ENCODE results near the gene LRP1B.

LRP1B gene

DNA sequence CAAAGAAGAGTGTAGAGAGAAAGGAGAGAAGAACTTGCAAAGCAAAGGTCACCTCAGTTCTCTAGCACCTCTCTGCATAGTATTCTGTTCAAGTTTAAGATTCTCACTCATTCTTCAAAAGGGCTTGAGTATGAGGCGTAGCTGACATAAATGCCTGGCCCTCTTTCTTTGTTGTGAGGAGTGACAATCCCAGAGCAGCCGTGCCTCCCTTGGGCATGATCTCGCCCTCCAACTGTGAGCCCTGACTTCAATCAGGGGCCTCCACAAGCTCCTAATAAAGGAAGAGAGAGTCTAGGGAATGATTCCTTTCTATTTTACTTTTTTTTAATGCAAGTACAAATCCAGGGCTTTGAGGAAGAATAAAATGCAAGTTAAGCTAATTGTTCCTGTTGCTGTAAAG lies 402.7 kb downstream of the LRP1B start:
- no peak for DNase-seq

DNA sequence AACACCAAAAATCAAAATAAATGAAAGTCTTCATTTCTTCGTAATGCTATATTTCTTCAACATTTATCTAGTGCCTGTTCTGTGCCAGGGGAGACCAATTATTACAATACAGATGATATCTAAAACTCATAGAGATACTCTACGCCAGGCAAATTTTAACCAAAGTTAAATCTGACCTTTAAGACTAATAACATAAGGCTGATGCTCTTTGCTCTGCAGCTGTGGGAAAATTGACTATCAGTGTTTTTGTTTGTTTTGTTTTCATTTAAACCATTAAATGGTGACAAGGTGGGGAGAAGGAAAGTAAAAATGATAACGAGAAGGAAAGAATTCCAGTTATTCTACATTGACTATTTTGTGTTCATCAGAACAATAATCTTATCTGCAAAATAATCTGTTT lies 406.4 kb downstream of the LRP1B start:
- no peak for DNase-seq

DNA sequence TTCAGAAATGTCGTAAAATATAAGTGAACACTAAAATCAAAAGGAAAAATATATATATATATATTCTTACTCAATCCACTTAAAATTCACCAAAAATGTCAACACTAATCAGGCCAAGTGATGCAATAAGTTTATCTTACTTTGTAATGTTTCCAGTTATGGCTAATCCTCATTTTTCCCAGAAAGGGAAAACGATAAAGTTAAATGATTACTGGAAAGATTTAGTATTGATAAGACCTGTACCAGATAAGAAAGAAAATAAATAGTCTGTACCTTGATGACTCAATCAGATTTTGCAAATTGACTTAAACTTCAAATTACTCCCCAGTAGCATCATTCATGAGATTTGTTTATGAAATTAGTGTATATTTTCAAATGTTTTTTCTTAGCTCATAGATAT lies 407.0 kb downstream of the LRP1B start:
- no peak for DNase-seq

DNA sequence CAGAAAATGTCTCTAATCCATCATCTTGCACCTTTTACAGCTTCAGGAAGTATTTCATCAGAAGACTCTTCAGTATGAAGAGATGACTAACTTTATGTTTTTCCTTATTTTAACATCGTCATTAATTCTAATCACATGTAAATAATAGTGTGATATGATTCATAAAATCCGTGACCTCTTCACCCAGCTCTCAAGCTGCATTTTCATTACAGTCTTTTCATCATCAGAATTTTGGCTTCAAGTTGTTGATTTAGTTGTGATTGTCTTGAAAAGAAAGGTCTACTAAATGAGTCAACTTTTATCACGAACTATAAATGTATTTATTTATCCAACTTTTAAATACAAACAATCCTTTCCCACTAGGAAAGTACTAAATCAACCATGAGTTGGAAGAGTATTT lies 410.3 kb downstream of the LRP1B start:
- DNase-seq = no peak

DNA sequence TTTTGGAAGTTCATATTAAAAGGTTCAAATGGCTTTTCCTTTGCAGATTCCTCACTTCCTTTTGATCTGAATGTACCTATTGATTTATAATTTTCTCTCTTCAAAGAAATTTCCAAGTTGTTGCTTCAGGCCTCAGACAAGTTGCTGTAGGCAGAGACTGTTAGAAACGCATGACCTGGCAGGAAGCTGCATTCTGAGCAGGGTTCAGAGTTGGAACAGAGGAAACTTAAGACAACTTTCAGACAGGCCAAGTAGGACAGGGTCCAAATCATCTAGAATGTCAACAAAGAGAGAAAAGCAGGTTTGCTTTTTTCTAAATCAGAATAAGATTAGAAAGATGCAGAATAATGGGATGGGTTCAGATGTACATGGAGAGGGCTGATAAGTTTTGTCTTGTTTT lies 416.3 kb downstream of the LRP1B start:
- DNase-seq = no peak

DNA sequence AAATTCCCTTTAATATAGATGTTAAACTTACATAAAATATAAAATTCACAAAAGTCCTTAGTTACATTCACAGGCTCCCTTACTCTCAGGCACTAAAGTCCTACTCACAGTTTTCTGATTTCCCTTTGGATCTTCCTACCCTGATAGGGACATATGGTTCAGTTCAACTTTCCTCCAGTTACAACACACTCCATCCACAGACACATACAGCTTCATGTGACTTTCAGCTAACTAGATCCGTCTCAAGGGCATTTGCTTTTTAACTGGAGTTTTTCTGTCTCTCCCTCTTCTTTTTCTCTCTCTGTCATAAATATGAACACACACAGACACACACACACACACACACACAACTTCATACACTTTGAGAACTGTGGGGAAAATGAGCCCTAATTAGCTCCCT lies 419.2 kb downstream of the LRP1B start:
- DNase-seq = no peak

DNA sequence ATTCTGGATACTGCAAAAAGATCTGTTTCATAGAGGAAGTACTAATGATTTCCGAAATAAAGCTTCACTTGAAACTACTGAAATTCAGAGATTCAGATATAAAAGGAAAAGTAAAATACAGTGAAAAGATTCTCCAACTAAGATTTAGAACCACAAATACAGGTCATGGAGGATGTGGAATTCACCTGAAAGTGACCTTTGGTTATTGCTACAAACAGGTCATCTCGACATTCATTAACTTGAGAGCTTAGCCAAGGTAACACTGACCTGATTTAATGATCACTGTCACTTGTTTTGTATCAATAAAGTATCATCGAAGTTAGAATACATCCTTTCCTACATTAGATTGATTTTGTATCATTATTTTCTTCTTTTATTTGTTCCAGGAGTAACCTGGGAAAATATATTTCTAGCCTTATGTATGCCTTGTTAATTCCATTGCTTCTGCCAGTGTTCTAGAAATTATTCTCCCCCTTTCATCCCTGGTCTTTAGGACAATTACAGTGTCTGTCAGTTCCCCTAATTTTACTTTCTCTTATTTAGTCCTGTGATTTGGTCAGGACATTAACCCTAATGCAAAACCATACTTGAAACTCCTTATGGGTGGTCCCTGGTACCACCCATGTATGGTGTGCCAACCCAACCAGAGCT lies 420.1 kb downstream of the LRP1B start:
- no peak for DNase-seq

DNA sequence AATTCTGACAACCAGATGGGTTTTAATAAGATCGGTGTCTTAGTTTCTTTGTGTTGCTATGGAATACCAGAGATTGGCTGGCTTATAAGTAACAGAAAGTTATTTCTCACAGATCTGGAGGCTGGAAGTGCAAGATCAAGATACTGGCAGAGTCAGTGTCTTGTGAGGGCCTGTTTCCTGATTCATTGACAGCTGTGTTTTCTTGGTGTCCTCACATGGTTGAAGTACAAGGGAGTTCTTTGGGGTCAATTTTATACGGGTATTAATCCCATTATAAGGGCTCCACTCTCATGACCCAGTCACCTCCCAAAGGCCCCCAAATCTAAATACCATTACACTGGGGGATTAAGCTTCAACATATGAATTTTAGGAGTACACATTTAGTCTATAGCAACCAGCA lies 421.1 kb downstream of the LRP1B start:
- DNase-seq = no peak

DNA sequence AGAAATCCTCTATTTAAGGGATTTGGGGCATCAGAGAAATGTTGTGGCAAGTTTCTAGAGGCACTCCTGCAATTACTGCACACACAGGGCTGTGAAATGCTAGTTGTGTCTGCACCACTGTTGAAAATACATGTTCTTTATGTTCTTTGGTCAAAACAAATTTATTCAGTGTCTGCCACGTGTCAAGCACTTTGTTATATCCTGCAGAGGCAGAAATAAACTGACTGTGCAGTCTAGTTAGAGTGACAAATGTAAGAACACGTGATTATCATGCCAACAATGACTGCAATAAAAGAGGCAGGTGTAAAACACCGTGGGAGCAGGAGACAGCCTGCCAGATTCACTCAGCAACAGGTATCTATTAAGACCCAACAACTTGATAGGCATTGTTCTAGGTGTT lies 423.3 kb downstream of the LRP1B start:
- DNase-seq = no peak

DNA sequence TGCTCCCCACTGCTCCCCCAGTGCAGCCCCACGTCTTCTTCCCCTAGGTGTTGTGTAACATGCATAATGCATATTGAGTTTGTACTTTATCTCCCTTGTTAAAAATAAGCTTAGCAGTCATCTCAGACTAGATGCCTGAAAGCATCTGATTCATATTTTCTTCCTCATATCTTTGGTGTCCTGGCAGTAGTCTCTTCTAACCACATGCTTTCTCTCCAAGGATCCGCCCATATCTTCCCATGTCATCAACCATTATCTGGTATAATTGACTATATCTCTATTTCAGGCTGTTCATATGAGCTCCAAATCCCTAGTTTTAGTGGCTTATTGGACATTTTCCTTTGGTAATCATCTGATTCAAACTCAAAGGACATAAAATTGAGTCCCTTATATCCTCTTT lies 426.3 kb downstream of the LRP1B start:
- no peak for DNase-seq

DNA sequence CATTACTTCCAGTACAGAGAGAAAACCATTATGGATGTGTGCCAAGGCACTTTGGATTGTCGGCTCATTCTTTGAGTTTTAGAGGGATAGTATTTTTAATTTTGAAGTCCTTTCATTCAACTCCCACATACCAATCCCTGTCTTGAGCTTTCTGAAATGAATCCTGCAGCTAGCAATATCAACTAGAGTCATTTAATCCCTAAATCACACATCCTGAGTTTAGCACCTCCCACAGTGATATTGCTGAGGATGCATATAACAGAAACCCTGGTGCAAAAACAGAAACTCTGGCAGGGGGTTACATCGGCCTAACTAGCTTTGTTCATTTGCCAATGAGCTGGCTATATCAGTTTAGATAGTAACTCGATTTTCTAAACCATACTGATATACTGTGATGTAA lies 427.3 kb downstream of the LRP1B start:
- no peak for DNase-seq

DNA sequence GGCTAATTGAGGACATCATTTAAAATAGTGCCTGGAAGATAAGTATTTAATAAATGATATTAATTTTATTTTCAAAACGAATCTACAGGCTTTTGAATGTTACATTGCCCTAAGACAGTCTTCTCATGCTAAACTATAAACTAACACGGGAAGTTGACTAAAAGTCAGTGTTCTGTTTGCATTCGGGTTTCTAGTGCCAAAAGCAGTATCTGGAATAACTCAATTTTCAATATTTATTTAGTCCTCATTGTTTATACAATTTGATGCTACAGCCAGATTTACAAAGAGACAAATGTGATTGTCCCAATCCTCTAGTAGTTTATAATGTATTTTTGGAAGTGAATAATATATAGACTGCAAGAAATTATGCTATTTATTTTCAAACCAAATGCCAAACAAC lies 429.2 kb downstream of the LRP1B start:
- DNase-seq = no peak

DNA sequence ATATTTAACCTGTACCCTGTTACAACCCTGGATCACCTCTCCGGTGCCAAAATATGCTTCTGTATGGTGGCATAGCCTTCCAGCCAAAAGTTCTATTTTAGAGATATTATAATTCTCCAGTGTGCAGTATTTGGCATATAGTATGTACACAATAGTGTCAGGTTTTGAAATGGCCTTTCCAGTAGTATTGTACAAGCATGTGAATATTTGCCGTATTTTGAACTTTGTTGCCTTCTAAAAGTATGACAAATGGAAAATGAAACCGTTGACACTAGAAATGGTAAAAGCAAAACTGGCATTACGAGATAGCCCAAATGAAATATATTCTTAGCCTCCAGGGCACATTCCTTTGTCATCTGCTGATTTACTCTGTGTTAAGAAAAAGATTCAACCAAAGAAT lies 431.2 kb downstream of the LRP1B start:
- no peak for DNase-seq

DNA sequence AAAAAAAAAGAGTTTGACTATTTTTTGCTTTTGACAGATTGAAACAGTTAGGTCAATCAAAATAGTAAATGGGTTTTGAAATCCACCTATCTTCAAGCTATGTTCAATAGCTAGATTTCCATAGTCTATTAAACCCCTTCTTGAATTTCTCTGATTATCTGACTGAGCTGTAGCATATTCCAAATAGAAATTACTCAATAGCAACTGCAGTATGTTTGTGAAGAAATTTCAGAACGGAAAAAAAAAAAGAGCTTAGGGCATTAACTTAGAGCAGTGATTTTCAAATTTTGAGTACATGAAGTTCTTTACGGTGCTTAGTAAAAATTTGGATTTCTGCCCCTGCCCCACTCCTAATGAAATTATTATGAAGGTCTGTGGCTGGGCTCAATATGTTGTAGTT lies 432.3 kb downstream of the LRP1B start:
- no peak for DNase-seq

DNA sequence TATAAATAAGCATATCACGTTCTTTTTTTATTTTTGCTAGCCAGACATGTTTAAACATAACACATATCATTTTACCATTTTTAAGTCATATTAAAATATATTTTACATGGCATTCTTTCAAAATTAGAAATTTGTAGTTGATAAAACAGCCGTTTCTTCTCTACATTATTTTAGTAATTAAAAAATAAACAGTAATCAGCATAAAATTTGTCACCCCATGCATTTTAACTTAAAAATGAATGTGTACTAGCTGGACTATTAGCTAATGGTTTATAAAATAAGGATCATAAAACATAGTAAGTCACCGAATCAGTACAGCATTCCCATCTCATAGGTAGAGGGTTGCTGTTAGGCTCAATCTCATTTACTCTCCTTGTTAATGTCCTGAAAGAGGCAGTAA lies 433.8 kb downstream of the LRP1B start:
- DNase-seq = no peak

DNA sequence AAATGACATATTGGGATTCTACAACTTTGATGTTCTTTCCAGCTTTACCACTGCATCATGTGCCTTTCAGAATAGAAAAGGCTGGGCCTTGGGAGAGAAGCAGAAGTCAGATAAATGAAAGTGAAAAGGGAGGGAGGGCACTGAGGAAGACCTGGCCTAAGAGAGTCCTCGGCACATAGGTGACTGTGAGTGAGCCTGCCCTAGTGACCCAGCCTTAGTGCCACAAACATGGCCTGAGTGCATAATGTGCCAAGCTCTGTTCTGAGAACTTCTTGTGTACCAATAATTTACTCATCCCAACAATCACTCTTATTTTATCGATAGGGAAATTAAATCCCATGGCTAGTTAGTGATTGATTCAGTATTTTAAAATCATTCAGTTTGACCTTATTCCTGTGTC lies 436.6 kb downstream of the LRP1B start:
- no peak for DNase-seq

DNA sequence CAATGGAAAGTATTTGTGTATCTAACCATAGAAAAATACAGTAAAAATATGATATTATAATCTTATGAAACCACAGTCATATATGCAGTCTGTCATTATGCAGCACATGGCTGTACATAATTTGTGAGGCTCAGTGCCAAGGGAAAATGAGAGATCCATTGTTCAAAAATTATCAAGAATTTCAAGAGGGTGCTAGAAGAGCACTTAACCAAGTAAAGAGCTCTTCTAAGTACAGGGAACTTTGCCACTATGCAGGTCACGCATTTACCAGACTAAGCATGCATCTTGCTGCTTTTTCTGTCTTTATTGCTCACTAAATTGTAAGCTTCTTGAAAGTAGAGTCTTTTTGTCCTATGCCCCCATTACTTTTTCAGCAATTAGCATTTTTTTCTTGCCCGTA lies 438.0 kb downstream of the LRP1B start:
- no peak for DNase-seq

DNA sequence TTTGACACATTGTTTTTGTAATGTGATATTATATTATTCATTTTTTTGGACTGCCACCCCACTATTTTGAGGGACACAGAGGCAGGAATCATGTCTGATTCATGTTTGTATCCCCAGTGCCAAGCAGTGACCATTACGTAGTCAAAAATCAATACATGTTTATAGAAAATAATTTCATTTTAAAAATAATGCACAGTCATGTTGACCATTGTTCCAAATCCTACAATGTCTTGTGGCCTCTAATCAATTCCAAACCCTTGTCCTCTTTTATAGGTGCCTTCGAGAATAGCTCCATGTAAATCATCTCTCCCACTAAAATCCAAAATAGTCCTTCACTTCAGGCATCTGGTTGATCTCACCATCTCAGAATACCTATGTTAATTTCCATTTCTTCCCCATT lies 454.7 kb downstream of the LRP1B start:
- DNase-seq = no peak

DNA sequence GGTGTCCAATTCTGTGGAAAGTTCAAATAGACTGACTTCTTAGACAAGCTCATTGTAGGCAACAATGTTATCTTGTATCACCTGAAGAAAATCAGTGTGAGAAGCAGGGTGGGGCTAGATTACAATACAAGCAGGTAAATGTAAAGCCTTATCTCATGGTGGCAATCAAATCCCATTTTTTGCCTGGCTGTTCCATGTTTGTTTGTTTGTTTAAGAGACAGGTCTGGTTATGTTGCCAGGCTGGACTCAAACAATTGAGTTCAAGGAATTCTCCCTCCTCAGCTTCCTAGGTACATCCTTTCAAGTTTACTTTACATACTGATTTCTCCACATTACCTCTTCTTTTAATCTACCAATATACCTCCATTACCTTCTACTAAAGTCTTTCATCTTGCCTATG lies 464.6 kb downstream of the LRP1B start:
- no peak for DNase-seq

DNA sequence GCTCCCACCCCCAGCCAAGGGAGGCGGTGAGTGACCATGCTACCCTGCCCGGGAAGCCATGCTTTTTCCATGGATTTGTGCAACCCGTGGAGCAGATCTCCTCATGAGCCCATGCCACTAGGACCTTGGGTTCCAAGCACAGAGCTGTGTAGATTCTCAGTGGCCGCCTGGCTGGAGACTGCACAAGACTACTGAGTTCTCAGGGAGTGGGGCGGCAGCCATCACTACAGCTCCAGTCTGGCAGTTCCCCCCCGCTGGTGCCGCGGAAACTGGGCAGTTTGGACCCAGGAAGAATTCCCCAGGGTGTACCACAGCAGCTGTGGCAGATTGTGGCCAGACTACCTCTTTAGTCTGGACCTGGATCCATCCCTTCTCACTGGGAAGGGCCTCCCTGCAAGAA lies 470.6 kb downstream of the LRP1B start:
- no peak for DNase-seq

DNA sequence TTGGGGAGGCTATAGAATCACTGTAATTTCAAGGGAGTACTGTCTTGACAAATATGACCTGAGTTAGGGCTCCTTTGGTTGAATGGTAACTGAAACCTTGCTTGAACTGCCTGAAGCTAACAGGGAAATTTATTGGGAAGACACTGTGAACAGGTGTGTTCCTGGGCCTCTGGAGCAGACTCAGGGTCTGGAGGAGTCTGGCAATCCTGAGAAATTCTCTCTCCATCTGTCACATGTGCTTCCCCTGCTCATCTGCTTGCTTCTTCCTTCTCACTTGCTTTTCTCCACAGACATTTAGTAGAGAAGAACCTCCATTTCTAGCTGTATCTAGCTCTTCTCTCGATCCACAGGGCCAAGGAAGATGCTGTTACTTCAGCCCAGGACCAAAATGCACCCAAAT lies 476.5 kb downstream of the LRP1B start:
- no peak for DNase-seq

DNA sequence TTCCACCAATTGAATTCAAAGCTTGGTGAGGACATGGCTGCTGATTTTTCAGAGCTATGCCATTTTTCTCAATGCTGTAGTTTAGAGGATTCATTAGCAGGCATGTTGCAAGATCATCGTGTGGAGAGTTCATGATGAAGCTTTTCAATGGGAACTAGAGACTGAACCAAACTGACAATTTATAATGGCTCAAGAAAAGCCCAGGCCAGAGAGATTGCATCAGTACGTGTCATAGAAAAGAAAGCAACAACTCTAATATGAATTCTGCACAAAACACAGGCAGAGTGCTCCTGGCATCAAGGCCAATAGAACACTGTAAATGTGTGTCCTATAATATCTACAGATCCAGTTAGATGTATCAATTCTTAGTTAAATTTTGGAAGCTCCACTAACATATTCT lies 477.6 kb downstream of the LRP1B start:
- DNase-seq = no peak

DNA sequence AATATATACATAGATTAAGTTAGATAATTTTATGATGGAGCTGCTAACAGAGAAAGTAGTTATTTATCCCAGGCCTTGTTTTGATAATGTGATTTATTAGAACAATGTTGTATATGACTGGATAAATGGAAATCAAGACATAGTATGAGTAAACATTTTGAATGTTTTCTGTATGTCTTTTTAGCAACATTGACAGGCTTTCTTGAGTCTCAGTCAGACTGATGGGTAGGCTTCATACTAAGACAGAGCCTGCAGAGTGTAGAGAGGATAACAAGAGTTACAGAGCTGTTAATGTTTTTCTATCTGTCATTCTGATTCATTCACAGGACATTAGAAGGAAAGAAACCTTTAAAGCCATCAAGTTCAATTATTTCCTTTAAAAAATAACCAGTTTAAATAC lies 478.5 kb downstream of the LRP1B start:
- DNase-seq = no peak

DNA sequence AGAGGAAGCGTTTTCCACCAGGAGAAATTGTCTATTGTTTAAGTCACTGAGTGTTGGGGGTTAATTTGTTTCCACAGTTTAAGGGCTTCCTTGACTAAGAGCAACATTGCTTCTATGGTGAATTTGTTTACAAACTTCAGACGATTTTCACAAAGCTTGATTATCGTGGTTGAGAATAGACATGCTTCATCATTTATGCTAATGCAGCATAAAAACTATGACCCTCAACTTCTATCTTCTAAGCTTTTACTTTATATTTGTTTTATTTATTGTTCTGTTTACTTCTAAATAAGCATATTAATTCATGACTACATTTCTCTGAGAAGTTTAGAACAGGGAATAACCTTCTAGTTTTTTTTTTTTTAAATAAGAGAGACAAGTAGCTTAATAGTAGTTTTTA lies 483.5 kb downstream of the LRP1B start:
- no peak for DNase-seq

DNA sequence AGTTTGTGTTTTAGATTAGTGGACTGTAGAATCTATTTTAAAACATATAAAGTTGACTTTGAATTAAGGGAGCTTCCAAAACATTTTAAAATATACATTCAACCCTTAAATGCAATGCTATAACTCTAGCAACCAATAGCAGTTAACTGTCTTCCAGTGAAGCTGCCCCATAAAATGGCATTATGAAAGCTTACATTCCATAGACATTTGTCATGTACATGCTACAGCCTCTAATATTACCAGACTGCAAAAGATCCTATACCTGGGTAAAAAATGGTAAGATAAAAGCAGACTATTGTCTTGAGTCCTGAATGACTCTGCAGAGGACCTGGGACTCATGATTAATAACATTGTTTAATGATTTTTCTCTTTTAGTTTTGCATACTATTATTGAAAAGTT lies 489.4 kb downstream of the LRP1B start:
- no peak for DNase-seq

DNA sequence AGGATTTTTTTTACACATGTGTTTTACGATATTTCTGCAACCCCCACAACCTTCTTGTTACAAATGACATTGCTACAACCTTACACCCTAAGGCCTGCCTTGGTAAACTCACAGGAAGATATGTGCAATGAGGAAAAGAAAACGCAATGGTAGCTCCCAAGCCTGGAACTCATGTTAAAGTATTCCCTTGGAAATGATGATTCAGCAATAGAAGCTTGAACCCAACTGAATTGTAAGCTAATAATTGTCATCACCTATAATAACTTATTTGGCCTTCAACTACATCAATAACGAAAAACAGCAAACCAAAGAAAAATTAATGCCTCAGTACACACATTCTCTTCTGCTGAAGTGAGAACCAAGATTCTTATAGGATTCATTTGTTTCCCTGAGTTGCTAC lies 491.0 kb downstream of the LRP1B start:
- DNase-seq = no peak
